DOHH2 (cell line): ENCODE data around the gene C7orf33.

Experiments
- EZH2phosphoT487 ChIP-seq: fragments of 200-600 bp; sonication (generic); IDR thresholded peaks from 2 replicates; pipeline ENCODE4 v1.6.1; 2017; ENCODE audit warnings: borderline replicate concordance, mild to moderate bottlenecking, antibody characterized with exemption, low read length, moderate library complexity, mixed read lengths
- TF ChIP-seq, protein P1 (sequence below): fragments of 200-600 bp; sonication (generic); IDR thresholded peaks from one replicate; pipeline ENCODE4 v1.5.1; 2014; ENCODE audit warnings: antibody characterized with exemption, mild to moderate bottlenecking, low read depth, low read length; ENCODE audit not compliant: poor library complexity, severe bottlenecking

DNA sequence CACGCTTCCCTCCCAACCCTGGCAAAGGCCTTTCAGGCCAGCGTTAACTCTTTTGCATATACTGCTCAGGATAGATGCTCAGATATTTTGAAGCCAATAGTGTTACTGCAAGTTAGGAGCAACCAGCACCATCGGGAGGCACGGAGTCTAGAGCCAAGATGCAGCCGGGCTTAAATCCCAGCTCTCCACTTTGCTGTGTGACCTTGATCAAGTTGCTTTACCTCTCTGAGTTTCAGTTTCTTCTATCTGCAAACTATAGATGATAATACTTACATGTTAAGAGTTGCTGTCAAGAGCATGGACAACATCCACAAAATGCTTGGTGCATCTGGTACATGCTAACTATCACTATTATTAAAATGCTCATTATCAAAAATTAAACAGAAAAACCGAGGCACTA is 45.4 kb upstream of the C7orf33 start:
- TF ChIP-seq, protein P1, sequence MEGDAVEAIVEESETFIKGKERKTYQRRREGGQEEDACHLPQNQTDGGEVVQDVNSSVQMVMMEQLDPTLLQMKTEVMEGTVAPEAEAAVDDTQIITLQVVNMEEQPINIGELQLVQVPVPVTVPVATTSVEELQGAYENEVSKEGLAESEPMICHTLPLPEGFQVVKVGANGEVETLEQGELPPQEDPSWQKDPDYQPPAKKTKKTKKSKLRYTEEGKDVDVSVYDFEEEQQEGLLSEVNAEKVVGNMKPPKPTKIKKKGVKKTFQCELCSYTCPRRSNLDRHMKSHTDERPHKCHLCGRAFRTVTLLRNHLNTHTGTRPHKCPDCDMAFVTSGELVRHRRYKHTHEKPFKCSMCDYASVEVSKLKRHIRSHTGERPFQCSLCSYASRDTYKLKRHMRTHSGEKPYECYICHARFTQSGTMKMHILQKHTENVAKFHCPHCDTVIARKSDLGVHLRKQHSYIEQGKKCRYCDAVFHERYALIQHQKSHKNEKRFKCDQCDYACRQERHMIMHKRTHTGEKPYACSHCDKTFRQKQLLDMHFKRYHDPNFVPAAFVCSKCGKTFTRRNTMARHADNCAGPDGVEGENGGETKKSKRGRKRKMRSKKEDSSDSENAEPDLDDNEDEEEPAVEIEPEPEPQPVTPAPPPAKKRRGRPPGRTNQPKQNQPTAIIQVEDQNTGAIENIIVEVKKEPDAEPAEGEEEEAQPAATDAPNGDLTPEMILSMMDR, result no peak
- TF ChIP-seq EZH2phosphoT487, result no peak
